Measurements from ENCODE around the gene ALDH9A1.
"Not testable (repeated sequence)": the region's sequence is repeated elsewhere in the genome, so short reads cannot be mapped to it uniquely, and the experiment has no call there.

ALDH9A1 gene

GRCh38 chr1:165695031-165695430 lies 3.3 kb downstream of the ALDH9A1 start:
- ATAC-seq = no peak
- no peak for TF ChIP-seq SNAI2 (CRISPR knock-in tag; IDR thresholded peaks at IDR 0.05)
- TF ChIP-seq TCF4 (CRISPR knock-in tag; IDR thresholded peaks at IDR 0.05; ENCODE audit: borderline replicate concordance) = no peak
- TF ChIP-seq ARNTL (CRISPR knock-in tag; IDR thresholded peaks at IDR 0.05; ENCODE audit: borderline replicate concordance, low read depth) = no peak
- TF ChIP-seq GLIS3 (CRISPR knock-in tag; IDR thresholded peaks at IDR 0.05) = no peak
- no peak for TF ChIP-seq ESRRG (CRISPR knock-in tag; IDR thresholded peaks at IDR 0.05)

GRCh38 chr1:165688046-165688445 lies 10.3 kb downstream of the ALDH9A1 start:
- TF ChIP-seq ISL1 (CRISPR knock-in tag; IDR thresholded peaks at IDR 0.05) (no peak), ZFP3 (CRISPR knock-in tag; IDR thresholded peaks at IDR 0.05) (no peak), TSHZ2 (CRISPR knock-in tag; IDR thresholded peaks at IDR 0.05) (no peak), ZNF70 (CRISPR knock-in tag; IDR thresholded peaks at IDR 0.05) (no peak), TOX (CRISPR knock-in tag; IDR thresholded peaks at IDR 0.05; ENCODE audit: borderline replicate concordance) (no peak), SNAI2 (CRISPR knock-in tag; IDR thresholded peaks at IDR 0.05) (no peak), ARNTL (CRISPR knock-in tag; IDR thresholded peaks at IDR 0.05; ENCODE audit: borderline replicate concordance, low read depth) (no peak), CSRNP3 (CRISPR knock-in tag; IDR thresholded peaks at IDR 0.05) (no peak), ZNF565 (CRISPR knock-in tag; conservative IDR thresholded peaks at IDR 0.05; ENCODE audit: low read depth) (no peak)
- no peak for ATAC-seq

- ATAC-seq = no peak
- TF ChIP-seq SNAI2 (CRISPR knock-in tag; IDR thresholded peaks at IDR 0.05) = no peak
These were observed 11.4 kb downstream of the ALDH9A1 start for GRCh38 chr1:165686971-165687433.

DNA sequence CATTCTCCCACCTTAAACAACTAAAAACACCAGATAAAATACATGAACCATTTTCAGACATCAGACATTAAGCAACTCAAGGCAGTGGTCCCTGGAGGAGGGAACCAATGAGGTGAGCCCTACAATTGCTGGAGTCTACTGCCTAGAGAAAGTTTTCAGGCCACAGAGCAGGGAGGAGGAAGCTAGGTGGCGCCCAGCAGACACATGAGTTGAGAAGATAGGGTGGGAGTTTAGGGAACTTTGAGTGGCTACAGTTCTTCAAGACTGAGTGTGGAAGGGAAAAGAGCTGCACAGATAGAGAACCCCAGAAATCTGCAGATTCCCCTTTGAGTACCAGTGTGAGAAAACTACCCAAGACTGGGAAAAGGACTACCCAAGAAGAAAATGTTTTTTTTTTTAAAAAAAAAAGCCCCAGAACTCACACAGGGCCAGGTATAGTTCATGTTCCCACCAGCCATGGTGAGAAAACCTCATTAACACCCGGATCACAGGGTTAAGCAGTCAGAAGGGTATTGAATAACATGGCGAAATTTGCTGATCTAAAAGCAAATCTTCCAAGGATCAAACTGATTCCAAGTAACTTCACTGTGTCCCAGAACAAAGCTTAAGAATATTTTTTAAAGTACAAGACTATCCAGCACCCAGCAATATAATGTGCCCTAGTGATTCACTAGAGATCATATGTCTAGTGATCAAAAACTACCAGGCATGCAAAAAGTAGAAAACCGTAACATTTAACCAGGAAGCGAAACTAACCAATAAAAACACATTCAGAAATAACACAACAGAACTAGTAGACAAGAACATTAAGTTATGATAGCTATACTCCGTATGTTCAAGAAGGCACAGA lies 12.0 kb downstream of the ALDH9A1 start:
- TF ChIP-seq ZFP30 (CRISPR knock-in tag; IDR thresholded peaks at IDR 0.05) (no peak), ZFP3 (CRISPR knock-in tag; IDR thresholded peaks at IDR 0.05) (no peak), TCF4 (CRISPR knock-in tag; IDR thresholded peaks at IDR 0.05; ENCODE audit: borderline replicate concordance) (no peak), ZC3H10 (CRISPR knock-in tag; IDR thresholded peaks at IDR 0.05) (no peak), BACH2 (CRISPR knock-in tag; IDR thresholded peaks at IDR 0.05; ENCODE audit: borderline replicate concordance) (no peak)
- ATAC-seq = no peak

DNA sequence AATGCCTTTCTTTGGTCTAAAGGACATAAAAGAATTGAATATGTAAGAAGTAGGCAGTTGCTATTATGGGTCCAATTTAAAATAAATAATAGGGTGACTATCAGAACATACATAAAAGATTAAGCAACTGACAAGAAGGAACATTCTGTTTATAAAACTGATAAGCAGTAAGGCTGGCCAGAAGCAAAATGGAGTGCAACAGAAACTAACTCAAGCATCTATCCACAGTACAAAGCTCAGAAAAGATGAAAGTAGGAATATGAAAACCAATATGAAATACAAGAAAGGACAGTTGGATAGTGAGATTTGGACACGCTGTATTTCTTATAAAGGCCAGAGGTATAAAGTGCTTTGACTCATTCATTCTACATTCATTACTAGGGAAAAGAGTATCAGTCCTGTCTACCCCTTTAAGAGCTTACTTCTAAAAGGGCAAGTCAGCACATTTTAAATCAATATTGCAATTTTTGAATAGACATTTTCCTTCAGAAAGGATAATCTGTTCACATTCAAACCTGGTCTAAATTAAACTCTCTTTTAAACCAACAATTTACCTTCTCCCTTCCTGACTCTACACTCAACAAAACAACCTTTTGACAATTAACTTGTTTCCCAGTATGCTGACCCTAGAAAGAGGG lies 14.4 kb downstream of the ALDH9A1 start:
- no peak for ATAC-seq
- TF ChIP-seq ZNF8 (CRISPR knock-in tag; IDR thresholded peaks at IDR 0.05) (no peak), SNAI2 (CRISPR knock-in tag; IDR thresholded peaks at IDR 0.05) (no peak), CREB5 (CRISPR knock-in tag; IDR thresholded peaks at IDR 0.05; ENCODE audit: low read depth) (no peak), ZC3H10 (CRISPR knock-in tag; IDR thresholded peaks at IDR 0.05) (no peak), CSRNP3 (CRISPR knock-in tag; IDR thresholded peaks at IDR 0.05) (no peak), ZNF565 (CRISPR knock-in tag; conservative IDR thresholded peaks at IDR 0.05; ENCODE audit: low read depth) (no peak), POU6F1 (CRISPR knock-in tag; IDR thresholded peaks at IDR 0.05; ENCODE audit: borderline replicate concordance, low read depth) (no peak), GLIS3 (CRISPR knock-in tag; IDR thresholded peaks at IDR 0.05) (no peak), ZFP30 (CRISPR knock-in tag; IDR thresholded peaks at IDR 0.05) (no peak), ZFP3 (CRISPR knock-in tag; IDR thresholded peaks at IDR 0.05) (no peak)

GRCh38 chr1:165680773-165681172 lies 17.6 kb downstream of the ALDH9A1 start:
- not testable (repeated sequence) for ATAC-seq
